Activated naive CD4-positive, alpha-beta T cell treated with anti-CD3 and anti-CD28 coated beads for 36 hours (primary cell): ENCODE data around the gene TTLL13. TPM values are rescaled to one million over a fixed set of nuclear protein-coding genes. Genes with fewer than 3 reads are reported as not detected.
"Not testable (repeated sequence)": the region's sequence is repeated elsewhere in the genome, so short reads cannot be mapped to it uniquely, and the experiment has no call there.

ENCODE experiments used
- CTCF ChIA-PET: fragments of 350-600 bp; sonication (Branson Sonifier 250); formaldehyde crosslinking; loops from one replicate; lab custom pipeline; 2021; ENCODE audit warnings: antibody characterized with exemption; lab: Charles Lee
- DNase-seq: peaks from one replicate; pipeline ENCODE4 v3.0.0-alpha.2; 2020
- H3K27ac Mint-ChIP-seq: one replicate; pipeline ENCODE4 v1.8.0; 2021; ENCODE audit warnings: mild to moderate bottlenecking, mixed read lengths
- H3K27me3 Mint-ChIP-seq: one replicate; pipeline ENCODE4 v1.8.0; 2021; ENCODE audit warnings: low read depth, mixed read lengths
- H3K36me3 Mint-ChIP-seq: one replicate; pipeline ENCODE4 v1.8.0; 2021; ENCODE audit warnings: low read depth, mixed read lengths
- H3K4me1 Mint-ChIP-seq: one replicate; pipeline ENCODE4 v1.8.0; 2021; ENCODE audit warnings: low read depth, mixed read lengths
- H3K4me3 Mint-ChIP-seq: one replicate; pipeline ENCODE4 v1.8.0; 2021; ENCODE audit warnings: mild to moderate bottlenecking, moderate library complexity, mixed read lengths
- H3K9me3 Mint-ChIP-seq: one replicate; pipeline ENCODE4 v1.8.0; 2021; ENCODE audit warnings: mixed read lengths
- intact Hi-C: fragments of 100-400 bp; cut with micrococcal nuclease; formaldehyde crosslinking; loops from one replicate; pipeline ENCODE4 v1.15.1; 2023
- total RNA-seq, 2 experiments: library from RNA; stranded (reverse); gene quantifications; one replicate each; pipeline ENCODE4 v1.2.3, GENCODE V29; 2021

Gene TTLL13
- total RNA-seq, 2 experiments from 2014 or later = 0.15 to 0.26 TPM

- CTCF ChIA-PET = interaction anchor here (0.5 to 1.3 kb wide), 3 partner anchors 36 to 374 kb away, joined by 3 to 5 read pairs (median 4); no protein-coding TSS in a partner anchor
- Mint-ChIP-seq H3K27me3 (no peaks in the 10 kb centered on the region), H3K4me1 (peaks cover 57% of the 10 kb centered on the region), H3K27ac (peak overlapping the region; percentile 42), H3K9me3 (no peaks in the 10 kb centered on the region), H3K36me3 (peaks cover 33% of the 10 kb centered on the region), H3K4me3 (peak overlapping the region; percentile 33)
- intact Hi-C loops = loop anchor here (5.0 to 10.0 kb wide), 2 partner anchors 266 to 374 kb away; partner anchors contain the start of genes AP3S2 and ZNF710
- DNase-seq = no peak
Observed at GRCh38 chr15:90268415-90268814, 19.1 kb downstream of the TTLL13 start.

GRCh38 chr15:90270502-90271150 lies 21.3 kb downstream of the TTLL13 start:
- no peak overlapping the region for H3K4me3 Mint-ChIP-seq
- intact Hi-C loops = no loop called here
- no peaks in the 10 kb centered on the region for H3K9me3 Mint-ChIP-seq
- CTCF ChIA-PET = interaction anchor here (0.9 to 2.2 kb wide), 2 partner anchors 23 to 128 kb away, joined by 3 to 6 read pairs; no protein-coding TSS in a partner anchor
- no peak for DNase-seq
- H3K4me1 Mint-ChIP-seq = peaks cover 51% of the 10 kb centered on the region
- peaks cover 39% of the 10 kb centered on the region for H3K36me3 Mint-ChIP-seq
- peak overlapping the region; percentile 38 for H3K27ac Mint-ChIP-seq
- H3K27me3 Mint-ChIP-seq = no peaks in the 10 kb centered on the region

- no peak for DNase-seq
- Mint-ChIP-seq H3K27ac (peak overlapping the region; percentile 66), H3K36me3 (peaks cover 36% of the 10 kb centered on the region), H3K9me3 (no peaks in the 10 kb centered on the region), H3K4me1 (peaks cover 50% of the 10 kb centered on the region), H3K4me3 (no peak overlapping the region), H3K27me3 (no peaks in the 10 kb centered on the region)
- CTCF ChIA-PET = interaction anchor here (0.5 to 2.2 kb wide), 2 partner anchors 22 to 116 kb away, joined by 3 to 6 read pairs; no protein-coding TSS in a partner anchor
- intact Hi-C loops = no loop called here
Observed at GRCh38 chr15:90271459-90272166, 22.3 kb downstream of the TTLL13 start.

- H3K4me1 Mint-ChIP-seq, CTCF ChIA-PET, H3K27me3 Mint-ChIP-seq, intact Hi-C loops, H3K27ac Mint-ChIP-seq, DNase-seq, H3K4me3 Mint-ChIP-seq, H3K9me3 Mint-ChIP-seq: not testable (repeated sequence)
- H3K36me3 Mint-ChIP-seq = peaks cover 10% of the 10 kb centered on the region
Observed at GRCh38 chr15:90278467-90278866, 29.1 kb downstream of the TTLL13 start.

GRCh38 chr15:90280743-90281142 lies 31.4 kb downstream of the TTLL13 start:
- H3K36me3 Mint-ChIP-seq, DNase-seq, H3K27ac Mint-ChIP-seq, H3K27me3 Mint-ChIP-seq, H3K4me1 Mint-ChIP-seq, H3K9me3 Mint-ChIP-seq, H3K4me3 Mint-ChIP-seq: not testable (repeated sequence)
- CTCF ChIA-PET = interaction anchor here (0.6 to 0.8 kb wide), 2 partner anchors 21 to 22 kb away, joined by 3 read pairs; no protein-coding TSS in a partner anchor
- intact Hi-C loops = loop anchor here (10.0 kb wide), 1 partner anchor 516 kb away; no protein-coding TSS in a partner anchor

- not testable (repeated sequence) for DNase-seq, H3K27me3 Mint-ChIP-seq, H3K27ac Mint-ChIP-seq, H3K4me3 Mint-ChIP-seq, H3K9me3 Mint-ChIP-seq, H3K4me1 Mint-ChIP-seq, H3K36me3 Mint-ChIP-seq
- intact Hi-C loops = loop anchor here (10.0 kb wide), 1 partner anchor 517 kb away; no protein-coding TSS in a partner anchor
- CTCF ChIA-PET = interaction anchor here (0.6 to 1.8 kb wide), 2 partner anchors 11 to 138 kb away, joined by 3 to 6 read pairs; no protein-coding TSS in a partner anchor
Observed at GRCh38 chr15:90281637-90282036, 32.3 kb downstream of the TTLL13 start.

GRCh38 chr15:90286678-90287077 lies 37.3 kb downstream of the TTLL13 start:
- Mint-ChIP-seq H3K4me3 (no peak overlapping the region), H3K9me3 (no peaks in the 10 kb centered on the region), H3K27ac (no peak overlapping the region), H3K36me3 (no peaks in the 10 kb centered on the region), H3K4me1 (no peaks in the 10 kb centered on the region), H3K27me3 (no peaks in the 10 kb centered on the region)
- DNase-seq = peak; percentile 62
- intact Hi-C loops = loop anchor here (1.0 to 10.0 kb wide), 3 partner anchors 53 to 522 kb away; partner anchors contain the start of gene CIB1
- CTCF ChIA-PET = interaction anchor here (0.6 to 1.4 kb wide), 10 partner anchors 12 to 605 kb away, joined by 3 to 4 read pairs (median 3); no protein-coding TSS in a partner anchor

GRCh38 chr15:90287101-90287500 lies 37.7 kb downstream of the TTLL13 start:
- Mint-ChIP-seq H3K9me3 (no peaks in the 10 kb centered on the region), H3K4me3 (no peak overlapping the region), H3K27me3 (no peaks in the 10 kb centered on the region), H3K36me3 (no peaks in the 10 kb centered on the region), H3K27ac (no peak overlapping the region), H3K4me1 (no peaks in the 10 kb centered on the region)
- CTCF ChIA-PET = interaction anchor here (0.6 to 1.4 kb wide), 8 partner anchors 11 to 605 kb away, joined by 3 to 4 read pairs (median 3); no protein-coding TSS in a partner anchor
- intact Hi-C loops = loop anchor here (10.0 kb wide), 1 partner anchor 522 kb away; no protein-coding TSS in a partner anchor
- no peak for DNase-seq

- H3K9me3 Mint-ChIP-seq = no peaks in the 10 kb centered on the region
- H3K27me3 Mint-ChIP-seq = no peaks in the 10 kb centered on the region
- DNase-seq = no peak
- no peak overlapping the region for H3K4me3 Mint-ChIP-seq
- intact Hi-C loops = loop anchor here (10.0 kb wide), 1 partner anchor 523 kb away; no protein-coding TSS in a partner anchor
- CTCF ChIA-PET = interaction anchor here (0.7 to 1.0 kb wide), 2 partner anchors 145 to 185 kb away, joined by 3 to 4 read pairs; no protein-coding TSS in a partner anchor
- H3K36me3 Mint-ChIP-seq = no peaks in the 10 kb centered on the region
- no peak overlapping the region for H3K27ac Mint-ChIP-seq
- no peaks in the 10 kb centered on the region for H3K4me1 Mint-ChIP-seq
Observed at GRCh38 chr15:90287946-90288345, 38.6 kb downstream of the TTLL13 start.

- Mint-ChIP-seq H3K9me3 (no peaks in the 10 kb centered on the region), H3K27me3 (no peaks in the 10 kb centered on the region), H3K4me3 (no peak overlapping the region), H3K36me3 (no peaks in the 10 kb centered on the region), H3K4me1 (peaks cover 6% of the 10 kb centered on the region), H3K27ac (no peak overlapping the region)
- peak; percentile 28 for DNase-seq
- CTCF ChIA-PET = interaction anchor here (0.7 to 4.0 kb wide), 7 partner anchors 10 to 642 kb away, joined by 3 to 22 read pairs (median 4); no protein-coding TSS in a partner anchor
- intact Hi-C loops = loop anchor here (2.0 kb wide), 1 partner anchor 29 kb away; no protein-coding TSS in a partner anchor
Observed at GRCh38 chr15:90291679-90292356, 42.5 kb downstream of the TTLL13 start.

- DNase-seq = peak; percentile 86
- intact Hi-C loops = loop anchor here (1.0 to 2.0 kb wide), 2 partner anchors 28 to 189 kb away; no protein-coding TSS in a partner anchor
- not testable (repeated sequence) for H3K27me3 Mint-ChIP-seq, H3K4me1 Mint-ChIP-seq, H3K27ac Mint-ChIP-seq, H3K9me3 Mint-ChIP-seq, H3K36me3 Mint-ChIP-seq, H3K4me3 Mint-ChIP-seq
- CTCF ChIA-PET = interaction anchor here (0.6 to 4.0 kb wide), 21 partner anchors 8 to 449 kb away, joined by 3 to 22 read pairs (median 4); no protein-coding TSS in a partner anchor
Observed at GRCh38 chr15:90293040-90293810, 43.9 kb downstream of the TTLL13 start.
